ENCODE data around the gene PLXDC1.

The PLXDC1 gene

DNA sequence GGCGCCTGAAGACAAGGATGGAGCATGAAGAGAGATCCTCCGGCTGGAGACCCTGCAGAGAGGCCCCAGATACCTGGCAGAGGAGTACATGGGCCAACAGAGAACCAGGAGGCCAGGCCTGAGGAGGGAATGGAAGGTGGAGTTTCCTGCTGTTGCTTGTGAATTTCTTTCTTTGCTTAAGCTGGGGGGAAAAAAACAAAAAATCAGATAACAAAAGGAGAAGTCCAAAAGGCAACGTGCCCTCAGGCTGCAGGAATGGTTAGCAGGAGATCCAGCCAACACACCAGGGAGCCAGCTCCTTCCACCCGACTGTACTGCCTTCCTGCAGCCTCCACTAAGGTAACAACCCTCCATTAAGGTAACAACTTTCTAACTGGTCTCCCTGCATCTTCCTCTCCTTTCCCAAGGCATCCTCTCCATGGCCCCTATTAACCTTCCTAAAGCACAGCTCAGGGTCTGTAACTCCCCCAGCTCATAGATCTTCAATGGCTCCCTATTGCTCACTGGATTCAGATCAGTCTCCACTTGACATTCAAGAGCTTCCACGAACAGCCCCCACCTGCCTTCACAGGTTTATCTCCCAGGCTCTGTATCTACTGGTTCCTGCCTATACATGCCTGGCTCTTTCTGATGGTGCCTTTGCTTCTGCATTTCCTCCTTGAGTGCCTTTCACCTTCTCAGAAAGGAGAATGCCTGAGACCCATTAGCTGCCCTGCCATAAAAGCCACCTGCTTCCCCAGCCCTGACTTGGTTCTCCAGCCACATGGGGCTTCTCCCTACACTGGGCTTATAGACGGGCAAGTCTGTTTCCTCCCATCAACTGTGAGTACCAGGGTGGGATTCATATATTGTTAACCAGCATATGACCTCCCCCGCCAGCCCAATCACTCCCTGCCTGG is 15.2 kb upstream of the PLXDC1 start:
- H3K27ac ChIP-seq, result no peak overlapping the region
- no peak for TF ChIP-seq CTCF (IDR thresholded peaks at IDR 0.05)
- H3K9me3 ChIP-seq, result no peaks in the 10 kb centered on the region
- peaks cover 13 to 22% of the 10 kb centered on the region in 2 experiments for H3K4me1 ChIP-seq (ENCODE audit: control insufficient read depth in 1 of 2, insufficient read depth in 1 of 2, low read depth in 1 of 2, low read length in 1 of 2)
- no peak overlapping the region for H3K4me3 ChIP-seq (ENCODE audit: low read depth in 1 of 2, low read length in 1 of 2)
- peaks cover 47% of the 10 kb centered on the region for H3K27me3 ChIP-seq
- no peaks in the 10 kb centered on the region for H3K36me3 ChIP-seq

DNA sequence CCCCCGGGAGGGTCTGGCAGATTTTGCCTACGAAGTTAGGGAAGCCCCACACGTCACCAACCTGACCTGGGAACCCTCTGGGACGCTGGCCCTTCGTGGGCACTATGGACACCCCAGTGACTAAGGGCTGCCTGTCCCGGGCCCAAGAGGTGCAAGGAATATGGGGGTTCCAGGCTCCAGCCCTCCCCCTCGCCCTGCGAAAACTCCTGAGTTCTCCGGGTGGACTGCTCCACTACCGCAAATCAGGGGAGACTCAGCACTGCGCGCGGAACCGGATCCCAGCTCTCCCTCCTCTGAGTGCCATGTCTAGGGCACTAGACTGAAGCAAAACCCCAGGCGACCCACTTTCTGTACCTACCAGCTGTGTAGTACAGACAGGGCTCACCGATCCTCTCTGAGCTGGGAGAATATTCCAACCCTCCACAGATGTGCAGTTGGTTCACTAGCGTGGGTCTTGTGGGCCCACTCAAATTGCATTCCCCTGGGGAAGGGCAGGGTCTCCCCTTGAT is 14.5 kb upstream of the PLXDC1 start, which contains the start of gene ARL5C:
Gene ARL5C, minus strand, starts transcription at position 321 of the 509 bp plus-strand sequence. CDS start 401 bp downstream, outside the sequence.
- Histone ChIP-seq H3K4me3 (ENCODE audit: low read depth in 1 of 2, low read length in 1 of 2) (peak within 1 kb of the TSS; percentile 47 to 49), H3K4me1 (ENCODE audit: control insufficient read depth in 1 of 2, insufficient read depth in 1 of 2, low read depth in 1 of 2, low read length in 1 of 2) (peaks cover 13 to 22% of the 10 kb centered on the region in 2 experiments), H3K9me3 (no peaks in the 10 kb centered on the region), H3K27ac (no peak within 1 kb of the TSS), H3K27me3 (peaks cover 47% of the 10 kb centered on the region), H3K36me3 (no peaks in the 10 kb centered on the region)
- TF ChIP-seq CTCF (IDR thresholded peaks at IDR 0.05), result no peak

DNA sequence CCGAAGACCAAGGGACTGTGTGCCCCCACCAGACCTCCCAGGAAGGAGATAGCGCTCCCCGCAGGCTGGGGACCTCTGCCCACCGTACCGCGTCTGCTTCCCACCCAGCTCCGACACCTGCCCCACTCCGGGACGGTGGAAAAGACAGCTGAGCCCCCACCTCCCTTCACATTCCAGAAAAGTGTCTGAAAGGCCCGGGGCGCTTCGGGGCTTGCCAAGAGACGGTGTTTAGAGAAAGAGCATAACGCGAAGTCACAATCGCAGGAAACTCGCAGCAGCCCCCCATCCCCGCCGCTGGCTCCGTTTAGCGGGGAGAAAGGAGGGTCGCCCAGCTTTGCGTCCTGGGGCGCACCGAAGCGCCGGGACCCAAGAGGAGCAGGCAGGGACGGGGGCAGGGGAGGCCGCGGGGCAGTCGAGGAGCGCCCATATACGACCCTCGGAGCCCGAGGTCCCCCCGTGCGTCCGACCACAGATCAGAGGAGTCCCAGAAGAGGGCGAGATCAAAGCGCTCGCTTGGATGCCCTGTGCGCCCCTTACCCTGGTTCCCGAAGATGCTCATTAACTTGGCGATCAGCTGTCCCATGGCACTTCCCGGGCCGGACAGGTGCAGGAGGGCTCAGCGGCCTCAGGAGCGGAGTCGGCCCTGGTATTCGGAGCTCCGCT is 13.9 kb upstream of the PLXDC1 start:
- H3K27me3 ChIP-seq, result peaks cover 47% of the 10 kb centered on the region
- H3K9me3 ChIP-seq, result no peaks in the 10 kb centered on the region
- peaks cover 13 to 22% of the 10 kb centered on the region in 2 experiments for H3K4me1 ChIP-seq (ENCODE audit: control insufficient read depth in 1 of 2, insufficient read depth in 1 of 2, low read depth in 1 of 2, low read length in 1 of 2)
- no peaks in the 10 kb centered on the region for H3K36me3 ChIP-seq
- H3K27ac ChIP-seq, result no peak overlapping the region
- H3K4me3 ChIP-seq (ENCODE audit: low read depth in 1 of 2, low read length in 1 of 2), result peak overlapping the region; percentile 47 to 49
- no peak for TF ChIP-seq CTCF (IDR thresholded peaks at IDR 0.05)

GRCh38 chr17:39164675-39165143 is 13.3 kb upstream of the PLXDC1 start:
- Histone ChIP-seq H3K4me1 (ENCODE audit: control insufficient read depth in 1 of 2, insufficient read depth in 1 of 2, low read depth in 1 of 2, low read length in 1 of 2) (peaks cover 13 to 22% of the 10 kb centered on the region in 2 experiments), H3K9me3 (no peaks in the 10 kb centered on the region), H3K27me3 (peaks cover 42% of the 10 kb centered on the region), H3K27ac (no peak overlapping the region), H3K36me3 (no peaks in the 10 kb centered on the region), H3K4me3 (ENCODE audit: low read depth in 1 of 2, low read length in 1 of 2) (peak overlapping the region; percentile 47 to 49)
- TF ChIP-seq CTCF (IDR thresholded peaks at IDR 0.05), result peak; percentile 61

- Histone ChIP-seq H3K9me3 (no peaks in the 10 kb centered on the region), H3K27ac (no peak overlapping the region), H3K4me1 (ENCODE audit: control insufficient read depth in 1 of 2, insufficient read depth in 1 of 2, low read depth in 1 of 2, low read length in 1 of 2) (peaks cover 13 to 16% of the 10 kb centered on the region in 2 experiments), H3K36me3 (no peaks in the 10 kb centered on the region), H3K27me3 (peaks cover 27% of the 10 kb centered on the region), H3K4me3 (ENCODE audit: low read depth in 1 of 2, low read length in 1 of 2) (no peak overlapping the region)
- no peak for TF ChIP-seq CTCF (IDR thresholded peaks at IDR 0.05)
Measured at GRCh38 chr17:39161962-39162361, 10.5 kb upstream of the PLXDC1 start.
